Activated B cell treated with CpG ODN at 0.5 μM for 24 hours (primary cell): Measurements from ENCODE around the gene CPPED1. TPM values are rescaled to one million over a fixed set of nuclear protein-coding genes. Genes with fewer than 3 reads are reported as not detected.
A peak's percentile ranks its signal among the peaks of the same experiment; 100 is the strongest.

Source experiments
- ATAC-seq: fragments of 200-7000 bp; cut with Tn5 transposase; one replicate; pipeline ENCODE4 v1.10.0; 2021; ENCODE audit warnings: low read depth, mild to moderate bottlenecking, moderate library complexity
- CTCF ChIA-PET: fragments of 350-600 bp; sonication (Branson Sonifier 250); formaldehyde crosslinking; loops from one replicate; lab custom pipeline; 2021; ENCODE audit warnings: antibody characterized with exemption; lab: Charles Lee
- POLR2A ChIA-PET: fragments of 350-600 bp; sonication (Branson Sonifier 250); formaldehyde crosslinking; loops from one replicate; lab custom pipeline; 2021; ENCODE audit warnings: antibody characterized with exemption; lab: Charles Lee
- DNase-seq: peaks from one replicate; pipeline ENCODE4 v3.0.0; 2022
- H3K27ac Mint-ChIP-seq: one replicate; pipeline ENCODE4 v1.8.0; 2020; ENCODE audit warnings: mixed read lengths
- H3K27me3 Mint-ChIP-seq: one replicate; pipeline ENCODE4 v1.8.0; 2021; ENCODE audit warnings: mixed read lengths
- H3K36me3 Mint-ChIP-seq: one replicate; pipeline ENCODE4 v1.8.0; 2021; ENCODE audit warnings: low read depth, mixed read lengths
- H3K4me1 Mint-ChIP-seq: one replicate; pipeline ENCODE4 v1.8.0; 2021; ENCODE audit warnings: mixed read lengths
- H3K4me3 Mint-ChIP-seq: one replicate; pipeline ENCODE4 v1.8.0; 2020; ENCODE audit warnings: mild to moderate bottlenecking, mixed read lengths
- H3K9me3 Mint-ChIP-seq: one replicate; pipeline ENCODE4 v1.8.0; 2020; ENCODE audit warnings: mixed read lengths
- intact Hi-C: fragments of 100-400 bp; cut with micrococcal nuclease; formaldehyde crosslinking; loops from one replicate; pipeline ENCODE4 v1.15.1; 2024
- total RNA-seq: library from RNA; stranded (reverse); gene quantifications from 2 replicates; pipeline ENCODE4 v1.2.3, GENCODE V29; 2022
- TF ChIP-seq, protein P1 (sequence below): fragments of 200-600 bp; IDR thresholded peaks from one replicate; pipeline ENCODE4 v1.8.0; 2022; ENCODE audit warnings: antibody characterized with exemption, mild to moderate bottlenecking

Gene CPPED1
- total RNA-seq, 1 donor from 2014 or later: 14.1 TPM

DNA sequence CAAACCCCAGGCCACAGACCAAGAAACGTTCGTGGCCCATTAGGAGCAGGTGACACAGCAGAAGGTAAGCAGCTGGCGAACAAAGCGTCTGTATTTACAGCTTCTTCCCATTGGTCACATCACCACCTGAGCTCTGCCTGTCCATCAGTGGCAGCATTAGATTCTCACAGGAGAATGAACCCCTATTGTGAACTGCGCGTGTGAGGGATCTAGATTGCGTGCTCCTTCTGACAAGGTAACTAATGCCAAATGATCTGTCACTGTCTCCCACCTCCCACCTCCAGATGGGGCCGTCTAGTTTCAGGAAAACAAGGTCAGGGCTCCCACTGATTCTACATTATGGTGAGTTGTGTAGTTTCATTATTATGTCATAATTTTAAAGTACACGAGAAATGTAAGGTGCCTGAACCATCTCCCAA lies 186.3 kb downstream of the CPPED1 start:
- Mint-ChIP-seq H3K9me3 (no peaks in the 10 kb centered on the region), H3K27ac (no peak overlapping the region), H3K4me1 (peaks cover 4% of the 10 kb centered on the region), H3K27me3 (peaks cover 2% of the 10 kb centered on the region), H3K36me3 (no peaks in the 10 kb centered on the region), H3K4me3 (no peak overlapping the region)
- intact Hi-C loops: no loop called here
- ATAC-seq: no peak
- POLR2A ChIA-PET: no interaction called here
- CTCF ChIA-PET: no interaction called here
- TF ChIP-seq, protein P1, sequence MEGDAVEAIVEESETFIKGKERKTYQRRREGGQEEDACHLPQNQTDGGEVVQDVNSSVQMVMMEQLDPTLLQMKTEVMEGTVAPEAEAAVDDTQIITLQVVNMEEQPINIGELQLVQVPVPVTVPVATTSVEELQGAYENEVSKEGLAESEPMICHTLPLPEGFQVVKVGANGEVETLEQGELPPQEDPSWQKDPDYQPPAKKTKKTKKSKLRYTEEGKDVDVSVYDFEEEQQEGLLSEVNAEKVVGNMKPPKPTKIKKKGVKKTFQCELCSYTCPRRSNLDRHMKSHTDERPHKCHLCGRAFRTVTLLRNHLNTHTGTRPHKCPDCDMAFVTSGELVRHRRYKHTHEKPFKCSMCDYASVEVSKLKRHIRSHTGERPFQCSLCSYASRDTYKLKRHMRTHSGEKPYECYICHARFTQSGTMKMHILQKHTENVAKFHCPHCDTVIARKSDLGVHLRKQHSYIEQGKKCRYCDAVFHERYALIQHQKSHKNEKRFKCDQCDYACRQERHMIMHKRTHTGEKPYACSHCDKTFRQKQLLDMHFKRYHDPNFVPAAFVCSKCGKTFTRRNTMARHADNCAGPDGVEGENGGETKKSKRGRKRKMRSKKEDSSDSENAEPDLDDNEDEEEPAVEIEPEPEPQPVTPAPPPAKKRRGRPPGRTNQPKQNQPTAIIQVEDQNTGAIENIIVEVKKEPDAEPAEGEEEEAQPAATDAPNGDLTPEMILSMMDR: no peak
- no peak for DNase-seq

DNA sequence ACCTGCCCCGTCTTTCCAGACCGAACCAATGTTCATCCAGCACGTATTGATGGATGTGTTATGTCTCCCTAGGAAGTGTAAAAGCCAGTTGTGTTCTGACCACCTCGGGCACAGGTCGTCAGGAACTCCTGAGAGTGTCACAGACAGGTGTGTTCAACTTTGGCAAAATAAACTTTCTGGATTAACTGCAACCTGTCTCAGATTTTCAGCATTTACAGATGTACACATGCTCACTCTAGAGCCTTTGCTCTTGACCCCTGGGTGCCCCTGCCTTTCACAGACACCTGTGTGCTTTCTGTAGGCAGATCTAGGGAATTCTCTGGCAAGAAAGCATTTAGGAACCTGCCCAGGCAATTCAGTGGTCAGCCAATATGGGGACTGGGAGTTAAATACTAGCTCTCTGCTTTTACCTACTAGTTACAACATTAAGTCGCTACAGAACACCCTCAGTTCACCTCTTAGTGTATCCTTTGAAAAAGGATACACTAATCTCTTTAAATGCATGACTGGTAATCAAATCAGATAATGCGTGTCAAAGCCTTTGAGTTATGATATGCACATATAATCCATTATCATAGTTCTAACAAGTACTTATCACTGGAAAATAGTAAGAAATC lies 188.9 kb downstream of the CPPED1 start:
- Mint-ChIP-seq H3K4me3 (no peak overlapping the region), H3K9me3 (no peaks in the 10 kb centered on the region), H3K4me1 (peaks cover 4% of the 10 kb centered on the region), H3K27me3 (peaks cover 2% of the 10 kb centered on the region), H3K36me3 (no peaks in the 10 kb centered on the region), H3K27ac (no peak overlapping the region)
- intact Hi-C loops: no loop called here
- DNase-seq (no peak), ATAC-seq (no peak)
- TF ChIP-seq, protein P1: no peak
- ChIA-PET CTCF (no interaction called here), POLR2A (no interaction called here)

DNA sequence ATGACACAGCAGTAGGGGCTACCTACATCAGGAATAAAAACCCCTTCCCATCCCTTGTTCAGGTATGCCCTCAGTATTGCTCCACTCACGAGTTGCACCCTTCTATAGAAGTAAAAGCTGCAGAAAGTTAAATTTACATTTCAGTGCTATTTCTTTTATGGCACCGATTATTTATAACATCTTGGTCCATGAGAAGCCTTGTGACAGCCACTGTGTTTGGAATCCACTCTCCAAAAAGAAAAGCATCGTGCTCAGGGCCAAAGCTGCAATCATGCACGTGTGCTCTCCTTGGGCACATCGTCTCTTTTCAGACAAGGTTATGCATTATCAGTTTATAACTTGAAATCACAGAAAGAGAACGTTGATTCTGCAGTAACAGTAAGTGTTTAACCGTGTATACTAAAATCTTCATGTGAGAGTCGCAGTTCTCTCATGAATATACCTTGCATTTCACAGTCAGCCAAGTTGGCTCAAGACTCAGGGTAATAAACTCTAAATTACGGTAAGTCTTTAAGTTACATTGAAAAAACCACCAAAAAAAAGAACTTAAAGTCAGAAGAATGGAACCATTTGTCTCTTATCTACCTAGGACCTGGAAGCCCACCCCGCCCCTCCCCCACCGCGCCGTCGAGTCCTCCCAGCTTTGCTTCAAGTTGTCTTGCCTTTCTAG lies 189.6 kb downstream of the CPPED1 start:
- H3K36me3 Mint-ChIP-seq: no peaks in the 10 kb centered on the region
- no peaks in the 10 kb centered on the region for H3K9me3 Mint-ChIP-seq
- H3K27me3 Mint-ChIP-seq: peaks cover 2% of the 10 kb centered on the region
- DNase-seq (no peak), ATAC-seq (no peak)
- H3K27ac Mint-ChIP-seq: no peak overlapping the region
- H3K4me1 Mint-ChIP-seq: peaks cover 4% of the 10 kb centered on the region
- CTCF ChIA-PET: no interaction called here
- POLR2A ChIA-PET: no interaction called here
- TF ChIP-seq, protein P1: no peak
- intact Hi-C loops: no loop called here
- no peak overlapping the region for H3K4me3 Mint-ChIP-seq

DNA sequence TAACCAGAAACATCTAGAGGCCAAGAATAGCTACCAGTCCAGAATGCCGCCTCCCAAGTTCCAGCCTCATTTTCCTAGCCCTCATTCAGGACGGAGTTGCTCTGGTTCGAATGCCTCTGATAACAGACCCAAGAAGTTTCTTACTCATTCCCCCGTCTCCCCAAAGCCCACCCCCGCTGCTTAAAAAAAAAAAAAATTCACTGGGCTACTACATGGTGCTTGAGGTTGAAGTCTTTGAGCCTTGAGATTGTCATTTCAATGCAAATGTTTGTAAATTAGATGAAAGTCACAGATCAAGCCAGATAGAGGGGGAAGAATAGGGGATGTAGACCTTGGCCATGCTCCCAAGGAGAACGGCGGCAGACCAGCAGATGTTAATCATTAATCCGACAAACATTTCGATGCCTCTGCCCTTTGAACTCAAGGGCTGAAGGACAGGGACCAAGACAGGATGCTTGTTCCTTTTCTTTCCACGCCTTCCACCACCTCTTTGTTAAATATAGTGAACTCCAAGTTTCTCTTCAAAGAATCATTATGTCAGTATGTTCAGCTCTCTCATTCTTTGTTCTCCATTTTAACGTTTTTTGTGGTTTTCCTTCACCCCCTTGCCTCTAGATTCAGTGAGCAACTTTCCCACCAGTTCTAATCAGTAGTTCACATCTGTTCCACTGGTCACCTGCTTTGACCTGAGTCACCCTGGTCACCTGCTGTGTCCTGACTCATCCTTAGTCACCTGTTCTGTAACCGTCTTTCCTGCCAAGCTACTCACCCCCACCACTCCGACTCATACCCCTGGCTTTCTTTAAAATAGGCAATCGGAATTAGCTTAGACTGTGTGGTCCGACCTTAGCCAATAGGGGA lies 190.3 kb downstream of the CPPED1 start:
- intact Hi-C loops: no loop called here
- ATAC-seq: peak; percentile 28
- Mint-ChIP-seq H3K4me1 (peaks cover 4% of the 10 kb centered on the region), H3K4me3 (no peak overlapping the region), H3K27me3 (peaks cover 2% of the 10 kb centered on the region), H3K9me3 (no peaks in the 10 kb centered on the region), H3K27ac (no peak overlapping the region), H3K36me3 (no peaks in the 10 kb centered on the region)
- TF ChIP-seq, protein P1: no peak
- no peak for DNase-seq
- ChIA-PET CTCF (no interaction called here), POLR2A (no interaction called here)

DNA sequence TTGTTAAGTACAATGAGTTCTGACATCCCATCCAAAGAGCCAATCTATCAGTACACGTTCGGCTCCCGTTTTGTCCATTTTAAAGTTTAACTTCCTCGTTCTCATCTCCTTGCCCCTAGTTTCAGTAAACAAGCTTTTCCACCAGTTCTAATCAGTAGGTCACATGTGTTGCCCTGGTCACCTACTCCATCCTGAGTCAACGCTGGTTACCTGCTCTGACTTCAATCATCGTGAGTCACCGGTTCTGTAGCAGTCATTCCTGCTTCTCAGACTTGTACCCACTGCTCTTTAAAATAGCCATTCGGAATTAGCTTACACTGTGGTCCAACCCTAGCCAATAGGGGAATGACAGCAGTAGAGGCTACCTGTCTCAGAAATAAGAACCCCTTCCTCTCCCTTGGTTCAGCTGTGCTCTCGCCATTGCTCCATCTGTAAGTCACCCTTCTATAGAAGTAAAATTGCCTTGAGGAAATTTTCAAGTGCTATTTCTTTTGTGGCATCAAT lies 191.0 kb downstream of the CPPED1 start:
- POLR2A ChIA-PET: no interaction called here
- H3K27ac Mint-ChIP-seq: no peak overlapping the region
- H3K4me1 Mint-ChIP-seq: peaks cover 4% of the 10 kb centered on the region

More for the DNA sequence above, 191.0 kb downstream of the CPPED1 start:
- CTCF ChIA-PET: no interaction called here
- no peaks in the 10 kb centered on the region for H3K9me3 Mint-ChIP-seq
- intact Hi-C loops: no loop called here
- H3K36me3 Mint-ChIP-seq: no peaks in the 10 kb centered on the region
- ATAC-seq: no peak
- TF ChIP-seq, protein P1: no peak
- DNase-seq: no peak
- H3K4me3 Mint-ChIP-seq: no peak overlapping the region
- H3K27me3 Mint-ChIP-seq: peaks cover 5% of the 10 kb centered on the region
